ENCODE measurements around the gene PRAMEF15. TPM values are rescaled to one million over a fixed set of nuclear protein-coding genes. Genes with fewer than 3 reads are reported as not detected.
"Not testable (repeated sequence)": the region's sequence is repeated elsewhere in the genome, so short reads cannot be mapped to it uniquely, and the experiment has no call there.

The PRAMEF15 gene
- total RNA-seq, result not detected in 2 replicates
- long read RNA-seq, result 0 reads

- H3K9me3 Mint-ChIP-seq (ENCODE audit: low read depth), result peaks cover 15% of the 10 kb centered on the region
- H3K4me3 Mint-ChIP-seq (ENCODE audit: low read depth); H3K36me3 Mint-ChIP-seq (ENCODE audit: insufficient read depth); H3K4me1 Mint-ChIP-seq (ENCODE audit: low read depth); H3K27me3 Mint-ChIP-seq; H3K27ac Mint-ChIP-seq; DNase-seq (ENCODE audit: low spot score, unreplicated experiment): not testable (repeated sequence)
Measured at GRCh38 chr1:13315281-13315680, at the start of gene PRAMEF15. Gene PRAMEF15, plus strand, starts transcription at chr1:13315581. Its CDS starts 2,827 bp downstream, at chr1:13318408.

GRCh38 chr1:13277016-13277415 lies 38.4 kb upstream of the PRAMEF15 start:
- DNase-seq (ENCODE audit: low spot score, unreplicated experiment); H3K27ac Mint-ChIP-seq; H3K27me3 Mint-ChIP-seq; H3K36me3 Mint-ChIP-seq (ENCODE audit: insufficient read depth); H3K9me3 Mint-ChIP-seq (ENCODE audit: low read depth); H3K4me3 Mint-ChIP-seq (ENCODE audit: low read depth); H3K4me1 Mint-ChIP-seq (ENCODE audit: low read depth): not testable (repeated sequence)

GRCh38 chr1:13279617-13280016 lies 35.8 kb upstream of the PRAMEF15 start:
- not testable (repeated sequence) for H3K4me3 Mint-ChIP-seq (ENCODE audit: low read depth); H3K9me3 Mint-ChIP-seq (ENCODE audit: low read depth)

GRCh38 chr1:13285037-13285436 lies 30.3 kb upstream of the PRAMEF15 start, which contains the start of gene PRAMEF8:
Gene PRAMEF8, minus strand, starts transcription at chr1:13285137. Its CDS starts 1,046 bp downstream, at chr1:13284091.
- H3K36me3 Mint-ChIP-seq (ENCODE audit: insufficient read depth), result not testable (repeated sequence)

More at GRCh38 chr1:13279617-13280016, 35.8 kb upstream of the PRAMEF15 start:
- DNase-seq (ENCODE audit: low spot score, unreplicated experiment); H3K4me1 Mint-ChIP-seq (ENCODE audit: low read depth); H3K36me3 Mint-ChIP-seq (ENCODE audit: insufficient read depth); H3K27me3 Mint-ChIP-seq; H3K27ac Mint-ChIP-seq: not testable (repeated sequence)

GRCh38 chr1:13289030-13289429 lies 26.4 kb upstream of the PRAMEF15 start:
- not testable (repeated sequence) for H3K9me3 Mint-ChIP-seq (ENCODE audit: low read depth); H3K4me1 Mint-ChIP-seq (ENCODE audit: low read depth); H3K36me3 Mint-ChIP-seq (ENCODE audit: insufficient read depth); H3K27me3 Mint-ChIP-seq; DNase-seq (ENCODE audit: low spot score, unreplicated experiment); H3K27ac Mint-ChIP-seq; H3K4me3 Mint-ChIP-seq (ENCODE audit: low read depth)

More at GRCh38 chr1:13285037-13285436, 30.3 kb upstream of the PRAMEF15 start, which contains the start of gene PRAMEF8:
- H3K9me3 Mint-ChIP-seq (ENCODE audit: low read depth); H3K4me1 Mint-ChIP-seq (ENCODE audit: low read depth); H3K27ac Mint-ChIP-seq; H3K27me3 Mint-ChIP-seq; H3K4me3 Mint-ChIP-seq (ENCODE audit: low read depth); DNase-seq (ENCODE audit: low spot score, unreplicated experiment): not testable (repeated sequence)

- H3K4me3 Mint-ChIP-seq (ENCODE audit: low read depth); H3K4me1 Mint-ChIP-seq (ENCODE audit: low read depth); DNase-seq (ENCODE audit: low spot score, unreplicated experiment); H3K27ac Mint-ChIP-seq; H3K9me3 Mint-ChIP-seq (ENCODE audit: low read depth); H3K36me3 Mint-ChIP-seq (ENCODE audit: insufficient read depth); H3K27me3 Mint-ChIP-seq: not testable (repeated sequence)
Measured at GRCh38 chr1:13297216-13297931, 18.0 kb upstream of the PRAMEF15 start.

GRCh38 chr1:13298699-13299098 lies 16.7 kb upstream of the PRAMEF15 start:
- H3K27ac Mint-ChIP-seq; DNase-seq (ENCODE audit: low spot score, unreplicated experiment); H3K9me3 Mint-ChIP-seq (ENCODE audit: low read depth); H3K4me3 Mint-ChIP-seq (ENCODE audit: low read depth); H3K4me1 Mint-ChIP-seq (ENCODE audit: low read depth); H3K36me3 Mint-ChIP-seq (ENCODE audit: insufficient read depth); H3K27me3 Mint-ChIP-seq: not testable (repeated sequence)

GRCh38 chr1:13302197-13302596 lies 13.2 kb upstream of the PRAMEF15 start:
- H3K27me3 Mint-ChIP-seq; H3K4me3 Mint-ChIP-seq (ENCODE audit: low read depth); H3K36me3 Mint-ChIP-seq (ENCODE audit: insufficient read depth); H3K4me1 Mint-ChIP-seq (ENCODE audit: low read depth); DNase-seq (ENCODE audit: low spot score, unreplicated experiment); H3K9me3 Mint-ChIP-seq (ENCODE audit: low read depth); H3K27ac Mint-ChIP-seq: not testable (repeated sequence)

GRCh38 chr1:13303239-13303638 lies 12.1 kb upstream of the PRAMEF15 start, which contains the start of gene PRAMEF33:
Gene PRAMEF33, plus strand, starts transcription at chr1:13303539. Its CDS starts 2,416 bp downstream, at chr1:13305955.
- not testable (repeated sequence) for H3K9me3 Mint-ChIP-seq (ENCODE audit: low read depth); H3K27ac Mint-ChIP-seq; DNase-seq (ENCODE audit: low spot score, unreplicated experiment); H3K4me1 Mint-ChIP-seq (ENCODE audit: low read depth); H3K4me3 Mint-ChIP-seq (ENCODE audit: low read depth); H3K27me3 Mint-ChIP-seq; H3K36me3 Mint-ChIP-seq (ENCODE audit: insufficient read depth)

- not testable (repeated sequence) for DNase-seq (ENCODE audit: low spot score, unreplicated experiment); H3K9me3 Mint-ChIP-seq (ENCODE audit: low read depth); H3K36me3 Mint-ChIP-seq (ENCODE audit: insufficient read depth); H3K27ac Mint-ChIP-seq; H3K4me3 Mint-ChIP-seq (ENCODE audit: low read depth); H3K27me3 Mint-ChIP-seq; H3K4me1 Mint-ChIP-seq (ENCODE audit: low read depth)
Measured at GRCh38 chr1:13342496-13342895, 27.1 kb downstream of the PRAMEF15 start.

GRCh38 chr1:13347034-13347433 lies 31.7 kb downstream of the PRAMEF15 start, which contains the start of gene PRAMEF14:
Gene PRAMEF14, minus strand, starts transcription at chr1:13347134. Its CDS starts 1,820 bp downstream, at chr1:13345314.
- H3K27me3 Mint-ChIP-seq; DNase-seq (ENCODE audit: low spot score, unreplicated experiment); H3K27ac Mint-ChIP-seq; H3K36me3 Mint-ChIP-seq (ENCODE audit: insufficient read depth); H3K4me3 Mint-ChIP-seq (ENCODE audit: low read depth); H3K4me1 Mint-ChIP-seq (ENCODE audit: low read depth); H3K9me3 Mint-ChIP-seq (ENCODE audit: low read depth): not testable (repeated sequence)

GRCh38 chr1:13353476-13353875 lies 38.1 kb downstream of the PRAMEF15 start:
- H3K27ac Mint-ChIP-seq; H3K27me3 Mint-ChIP-seq; H3K4me3 Mint-ChIP-seq (ENCODE audit: low read depth); H3K9me3 Mint-ChIP-seq (ENCODE audit: low read depth); H3K4me1 Mint-ChIP-seq (ENCODE audit: low read depth); DNase-seq (ENCODE audit: low spot score, unreplicated experiment); H3K36me3 Mint-ChIP-seq (ENCODE audit: insufficient read depth): not testable (repeated sequence)

GRCh38 chr1:13354475-13354874 lies 39.1 kb downstream of the PRAMEF15 start:
- H3K4me1 Mint-ChIP-seq (ENCODE audit: low read depth); H3K36me3 Mint-ChIP-seq (ENCODE audit: insufficient read depth); H3K4me3 Mint-ChIP-seq (ENCODE audit: low read depth); H3K27me3 Mint-ChIP-seq; H3K27ac Mint-ChIP-seq; DNase-seq (ENCODE audit: low spot score, unreplicated experiment); H3K9me3 Mint-ChIP-seq (ENCODE audit: low read depth): not testable (repeated sequence)

All from progenitor cell of endocrine pancreas (in vitro differentiated cells).